HG02973 (cell line): ENCODE results near the gene MTRF1L.

ENCODE experiments used
- ATAC-seq: cut with Tn5 transposase; IDR thresholded peaks from one replicate; pipeline ENCODE4 v1.9.1; 2021; ENCODE audit warnings: moderate library complexity; ENCODE audit not compliant: unreplicated experiment

The MTRF1L gene

GRCh38 chr6:153002613-153003365 lies at the start of gene MTRF1L:
MTRF1L (minus strand) TSS chr6:153002709; CDS start chr6:153002685, 24 bp downstream.
- ATAC-seq, result peak; percentile 94

DNA sequence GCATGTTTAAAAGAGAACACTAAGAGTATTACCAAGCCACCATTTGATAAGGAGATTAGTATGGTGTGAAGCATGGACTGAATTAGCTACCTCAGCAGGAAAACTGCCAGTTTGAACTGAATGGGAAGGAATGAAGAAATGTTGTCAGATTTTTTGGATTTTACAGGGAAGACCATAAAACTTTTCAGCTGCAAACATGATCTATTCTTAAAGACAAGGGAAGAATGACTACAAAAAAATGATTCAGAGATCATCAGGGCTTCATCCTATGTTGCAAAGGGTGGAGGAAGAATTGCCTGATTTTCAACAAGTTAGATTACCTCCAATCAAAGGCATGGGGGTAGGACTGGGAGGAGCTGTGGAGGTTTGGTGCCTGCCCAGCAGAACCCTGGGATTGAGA lies 49.3 kb upstream of the MTRF1L start:
- no peak for ATAC-seq

DNA sequence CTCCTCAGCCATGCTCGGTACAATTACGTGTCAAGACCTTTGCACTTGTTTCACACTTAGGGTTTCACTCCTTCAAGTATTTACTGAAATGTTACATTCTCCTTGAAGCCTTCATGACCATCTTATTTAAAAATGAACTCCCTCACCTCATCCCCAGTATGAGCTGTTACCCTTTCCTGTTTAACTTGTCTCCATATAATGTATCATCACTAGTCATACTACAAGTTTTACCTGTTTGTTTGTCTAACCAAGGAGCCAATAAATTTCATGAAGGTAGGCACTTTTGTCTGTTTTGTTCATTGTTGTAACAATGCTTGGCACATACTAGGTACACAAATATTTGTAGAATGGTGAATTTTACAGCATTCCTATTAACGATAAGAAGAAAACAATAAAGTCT lies 46.1 kb upstream of the MTRF1L start:
- ATAC-seq, result no peak

GRCh38 chr6:153047386-153047785 lies 44.9 kb upstream of the MTRF1L start:
- no peak for ATAC-seq

DNA sequence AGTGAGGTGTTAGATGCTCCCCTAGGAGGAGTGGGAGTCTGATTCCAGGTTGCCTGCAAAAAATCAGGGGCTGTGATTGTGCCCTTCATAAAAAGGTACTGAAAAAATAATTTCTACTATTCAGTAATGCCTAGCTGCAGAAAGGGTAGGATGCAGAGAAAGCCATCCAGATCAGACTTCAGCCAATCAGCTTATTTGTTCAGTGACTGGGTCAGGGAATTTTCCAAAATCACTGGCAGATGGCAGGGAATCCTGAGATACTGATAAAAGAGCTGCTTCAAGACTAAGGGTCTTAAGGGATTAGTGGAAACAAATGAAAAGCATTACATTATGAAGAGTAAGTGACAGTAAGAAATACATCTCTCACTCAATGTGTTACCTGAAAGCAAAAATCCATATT lies 42.8 kb upstream of the MTRF1L start:
- ATAC-seq, result no peak

DNA sequence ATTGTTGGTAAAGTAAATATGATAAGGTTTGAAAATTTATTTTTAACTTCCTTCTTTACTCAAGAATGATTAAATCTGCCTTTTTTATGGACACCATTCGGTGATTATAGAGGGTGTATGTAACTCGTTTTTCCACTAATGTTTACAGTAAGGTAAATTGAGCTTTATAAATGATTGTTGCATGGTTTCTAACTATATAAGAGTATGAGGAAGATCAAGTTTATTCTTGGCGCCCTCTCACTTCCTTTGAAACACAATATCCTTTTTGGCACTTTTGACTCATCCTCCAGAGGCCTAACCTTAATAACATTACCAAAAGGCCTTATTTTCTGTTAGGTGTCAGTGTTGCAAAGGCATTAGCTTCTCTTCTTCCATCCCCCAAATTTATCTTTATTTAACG lies 41.8 kb upstream of the MTRF1L start:
- ATAC-seq, result no peak

- ATAC-seq, result no peak
These were observed 41.2 kb upstream of the MTRF1L start for GRCh38 chr6:153043719-153044118.

DNA sequence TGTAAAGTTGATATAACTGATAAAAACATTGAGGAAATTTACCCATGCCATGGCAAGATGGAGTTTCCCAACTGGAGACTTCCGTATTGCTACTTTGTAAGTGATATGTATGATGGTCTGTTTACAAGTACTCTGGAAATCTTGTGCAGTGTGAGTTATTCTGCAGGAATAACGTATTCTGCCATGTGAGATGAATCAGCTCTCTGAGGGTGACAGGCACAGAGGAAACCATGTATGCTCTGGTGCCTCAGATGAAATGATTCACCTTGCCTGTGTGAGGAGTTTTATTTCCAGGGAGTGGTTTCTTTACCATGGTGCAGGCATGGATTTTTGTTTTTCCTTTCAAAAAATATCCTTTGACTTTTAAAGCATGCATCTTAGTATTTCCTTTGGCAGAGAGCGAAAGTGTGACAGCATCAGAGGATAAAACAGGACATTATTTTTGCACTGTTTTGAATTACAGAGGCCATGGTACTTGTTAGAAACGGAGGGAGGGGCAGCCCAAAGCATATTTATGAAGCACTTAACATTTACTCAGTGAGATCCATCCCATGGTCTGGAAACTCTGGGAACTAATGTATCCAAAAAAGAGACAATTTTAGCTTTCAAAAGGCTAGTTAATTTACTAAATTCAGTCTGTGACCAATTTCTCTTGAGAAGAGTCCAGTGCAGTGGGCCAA lies 36.0 kb upstream of the MTRF1L start:
- ATAC-seq, result no peak

- ATAC-seq, result no peak
These were observed 31.6 kb upstream of the MTRF1L start for GRCh38 chr6:153034139-153034538.

DNA sequence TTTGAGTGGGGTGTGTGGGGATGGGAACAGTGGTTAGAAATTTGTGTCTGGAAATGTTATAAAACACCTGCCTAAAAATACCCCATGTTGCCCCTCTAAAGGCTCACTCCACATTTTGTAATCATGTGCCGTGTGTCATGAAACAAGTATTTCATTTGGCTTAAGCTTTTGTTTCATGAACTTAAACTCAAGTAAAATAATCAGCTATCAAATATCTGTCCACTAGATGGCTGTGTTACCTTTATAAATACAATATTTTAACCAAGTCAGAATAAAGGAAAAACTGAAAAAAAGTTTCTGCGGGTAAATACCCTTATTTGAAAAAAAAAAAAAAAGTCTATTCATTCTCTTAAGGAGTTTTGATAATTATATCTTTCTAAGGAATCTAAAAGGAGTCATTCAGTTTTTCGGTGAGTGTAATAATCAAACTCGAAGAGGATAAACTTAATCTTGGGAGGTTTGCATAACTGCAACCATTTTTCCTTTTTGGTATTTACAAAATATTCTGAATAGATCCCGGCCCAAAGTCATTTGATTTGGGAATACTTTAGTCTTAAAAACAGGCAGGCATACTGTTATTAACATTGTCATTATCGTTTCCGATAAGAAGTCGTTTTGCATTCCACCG lies 29.9 kb upstream of the MTRF1L start:
- no peak for ATAC-seq

- ATAC-seq, result no peak
These were observed 28.9 kb upstream of the MTRF1L start for GRCh38 chr6:153031335-153031955.

DNA sequence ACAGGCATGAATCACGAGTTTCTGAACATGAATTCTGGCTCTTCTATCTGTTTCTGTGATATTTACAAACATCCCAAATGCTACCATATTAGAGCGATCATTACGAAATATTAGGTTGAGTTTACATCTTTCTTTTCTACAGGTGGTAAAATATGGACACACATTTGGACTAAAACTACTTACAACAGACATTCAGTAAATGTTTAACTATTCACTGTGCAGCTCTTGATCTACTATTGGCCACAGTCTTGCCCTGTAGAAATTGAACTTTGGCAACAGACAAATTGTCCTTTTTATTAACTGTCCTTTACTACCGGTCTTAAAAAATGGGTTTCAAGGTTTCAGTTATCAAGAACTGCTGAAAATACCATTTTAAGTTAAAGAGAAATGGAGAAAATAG lies 26.5 kb upstream of the MTRF1L start:
- no peak for ATAC-seq

DNA sequence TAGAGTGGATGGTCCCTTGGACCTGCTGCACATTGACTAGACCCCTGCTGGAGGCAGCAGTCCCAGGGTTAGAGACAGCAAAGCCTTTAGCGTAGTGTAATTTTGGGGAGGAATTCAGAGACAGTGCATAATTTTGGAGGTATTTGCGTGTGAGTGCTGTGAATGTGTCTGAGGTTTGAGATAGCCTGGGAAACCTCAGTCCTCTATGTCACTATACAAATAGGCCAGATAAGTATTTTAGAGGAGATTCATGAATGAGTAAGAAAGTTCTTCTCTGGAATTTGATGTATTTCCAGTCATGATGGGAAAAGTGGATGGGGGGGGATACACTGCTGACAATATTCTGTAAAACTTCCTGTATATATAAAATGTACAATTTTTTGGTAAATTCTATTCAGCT lies 25.8 kb upstream of the MTRF1L start:
- ATAC-seq, result no peak

DNA sequence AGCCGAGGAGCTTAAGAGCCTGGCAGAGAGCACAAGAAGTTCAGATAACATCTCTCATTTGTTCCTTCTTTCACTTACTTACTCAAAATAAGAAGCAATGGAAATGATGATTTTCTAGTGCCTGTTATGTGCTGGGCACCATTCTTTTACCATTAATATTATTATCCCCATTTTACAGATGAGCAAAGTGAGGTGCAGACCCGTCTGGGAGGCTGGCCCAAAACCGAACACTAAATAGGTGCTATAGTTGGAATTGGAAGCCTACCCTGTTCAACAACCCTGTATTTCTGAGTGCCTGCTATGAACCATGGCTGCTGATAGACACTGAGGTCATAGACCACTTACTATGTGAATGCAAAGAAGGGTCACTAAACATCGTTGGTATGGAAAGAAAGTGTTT lies 25.0 kb upstream of the MTRF1L start:
- no peak for ATAC-seq

DNA sequence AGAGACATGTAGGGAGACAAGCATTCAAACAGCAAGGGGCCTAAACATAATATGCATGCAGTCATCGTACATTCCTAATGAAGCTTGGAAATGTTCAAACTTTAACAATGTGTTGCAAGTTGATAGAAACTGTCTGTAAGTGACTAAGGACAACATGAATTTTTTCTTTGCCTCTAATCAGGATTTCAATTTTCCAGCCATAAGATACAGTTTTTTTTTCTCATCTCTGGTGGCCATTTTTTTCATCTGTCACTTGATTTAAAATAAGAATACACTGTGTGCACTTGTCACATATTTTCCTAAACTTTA lies 22.2 kb upstream of the MTRF1L start:
- ATAC-seq, result no peak

DNA sequence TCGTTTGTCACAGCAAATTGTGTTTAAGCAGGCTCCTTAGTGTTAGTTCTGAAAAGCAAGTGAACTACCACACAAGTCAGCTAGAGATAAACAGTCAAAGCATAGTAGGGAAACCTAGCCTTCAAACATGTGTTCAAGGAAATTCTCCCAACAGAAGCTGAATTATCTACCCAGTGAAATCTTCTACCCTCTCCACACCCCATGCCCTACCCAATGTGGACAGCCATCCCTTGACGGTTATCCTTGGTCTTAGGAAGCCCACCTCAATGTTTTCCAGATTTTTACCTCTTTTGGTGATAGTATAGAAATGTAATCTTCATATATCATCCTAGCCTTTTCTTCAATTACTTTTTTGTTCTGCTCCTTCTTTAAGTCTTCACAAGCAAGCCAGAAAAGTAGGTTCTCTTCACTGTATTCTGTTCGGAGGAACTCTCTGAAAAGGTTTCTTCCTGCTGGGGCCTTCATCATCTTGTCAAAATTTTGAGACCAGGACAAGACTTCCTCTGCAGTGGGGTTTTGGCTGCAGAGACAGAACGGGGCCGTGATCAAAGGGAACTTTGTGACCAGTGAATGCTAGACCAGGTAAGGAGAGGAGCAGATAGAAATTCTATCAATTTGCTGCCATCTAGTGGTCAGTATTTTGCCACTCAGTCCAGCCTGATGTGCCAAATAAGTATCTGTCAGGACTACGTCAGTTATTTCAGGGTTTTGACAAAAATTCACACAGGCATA lies 21.6 kb upstream of the MTRF1L start:
- ATAC-seq, result peak; percentile 97

GRCh38 chr6:153018355-153018754 lies 15.8 kb upstream of the MTRF1L start:
- ATAC-seq, result no peak

- ATAC-seq, result no peak
These were observed 14.3 kb upstream of the MTRF1L start for GRCh38 chr6:153016846-153017245.

DNA sequence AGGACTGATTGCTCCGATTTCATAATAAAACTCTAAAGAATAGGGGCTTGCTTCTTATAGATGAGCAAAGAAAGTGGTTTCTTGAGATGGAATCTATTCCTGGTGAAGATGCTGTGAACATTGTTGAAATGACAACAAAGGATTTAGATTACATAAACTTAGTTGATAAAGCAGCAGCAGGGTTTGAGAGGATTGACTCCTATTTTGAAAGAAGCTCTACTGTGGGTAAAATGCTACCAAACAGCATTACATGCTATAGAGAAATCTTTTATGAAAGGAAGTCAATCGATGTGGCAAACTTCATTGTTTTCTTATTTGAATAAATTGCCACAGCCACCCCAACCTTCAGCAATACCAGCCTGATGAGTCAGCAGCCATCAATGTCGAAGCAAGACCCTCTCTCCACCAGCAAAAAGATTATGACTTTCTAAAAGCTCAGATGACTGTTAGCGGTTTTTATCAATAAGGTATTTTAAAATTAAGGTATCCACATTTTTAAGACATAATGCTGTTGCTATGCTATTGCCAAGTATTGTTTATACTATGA lies 12.7 kb upstream of the MTRF1L start:
- no peak for ATAC-seq

GRCh38 chr6:153013438-153013837 lies 10.9 kb upstream of the MTRF1L start:
- ATAC-seq, result no peak

DNA sequence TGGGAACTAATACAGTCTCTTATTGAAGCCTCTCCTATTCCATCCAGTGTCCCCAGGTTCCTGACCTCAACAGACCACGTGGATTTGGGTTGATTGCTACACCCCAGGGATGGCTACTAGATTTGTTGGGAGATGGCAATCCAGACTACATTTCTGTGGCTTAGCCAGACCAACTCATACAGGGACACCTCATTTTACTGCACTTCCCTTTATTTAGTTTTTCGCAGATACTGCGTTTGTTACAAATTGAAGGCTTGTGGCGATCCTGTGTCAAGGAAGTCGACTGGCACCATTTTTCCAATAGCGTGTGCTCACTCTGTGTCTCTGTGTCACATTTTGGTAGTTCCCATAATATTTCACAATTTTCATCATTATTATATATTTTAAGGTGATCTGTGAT lies 10.3 kb upstream of the MTRF1L start:
- no peak for ATAC-seq
